Left ventricle myocardium superior (tissue), 1 donor: ENCODE data around the gene PYM1. TPM values are rescaled to one million over a fixed set of nuclear protein-coding genes. Genes with fewer than 3 reads are reported as not detected.

Source experiments
- ATAC-seq: fragments of 200-7000 bp; cut with Tn5 transposase; one replicate; pipeline ENCODE4 v1.9.1; 2020; ENCODE audit warnings: mild to moderate bottlenecking, moderate library complexity
- DNase-seq: peaks from one replicate; pipeline ENCODE4 v3.0.0-alpha.2; 2020
- intact Hi-C: fragments of 100-400 bp; cut with micrococcal nuclease; formaldehyde crosslinking; loops from one replicate; pipeline ENCODE4 v1.11.0; 2022
- total RNA-seq: library from RNA; stranded (reverse); fragmentation: NEBNext Ultra II Directional; extraction: Animal tissue kit (Norgen Biotek cat#: 25700); gene quantifications from one replicate; pipeline ENCODE4 v1.2.1, GENCODE V29; 2021
- donor health status: DM: no; HTN: yes; CAD: no; lungs with severe emphysema.

The PYM1 gene
- total RNA-seq, 1 donor from 2014 or later: 16.2 TPM

GRCh38 chr12:55942577-55943136 is 15.0 kb upstream of the PYM1 start:
- intact Hi-C loops: no loop called here
- ATAC-seq: no peak
- DNase-seq: no peak

- ATAC-seq (no peak), DNase-seq (no peak)
- intact Hi-C loops: no loop called here
These were observed 14.4 kb upstream of the PYM1 start for GRCh38 chr12:55942055-55942454.

GRCh38 chr12:55940065-55940732 is 12.5 kb upstream of the PYM1 start:
- DNase-seq: peak; percentile 84
- peak; percentile 96 for ATAC-seq
- intact Hi-C loops: no loop called here

GRCh38 chr12:55938826-55939501 is 11.3 kb upstream of the PYM1 start:
- intact Hi-C loops: loop anchor here (5.0 kb wide), 1 partner anchor 197 kb away; the partner anchor contains the start of gene GDF11
- DNase-seq: no peak
- ATAC-seq: no peak

- intact Hi-C loops: loop anchor here (5.0 kb wide), 1 partner anchor 196 kb away; the partner anchor contains the start of gene GDF11
These were observed 10.3 kb upstream of the PYM1 start for GRCh38 chr12:55937981-55938380.

GRCh38 chr12:55935738-55936151 is 8.1 kb upstream of the PYM1 start:
- ATAC-seq (peak; percentile 21), DNase-seq (peak; percentile 62)
- intact Hi-C loops: loop anchor here (5.0 kb wide), 1 partner anchor 193 kb away; the partner anchor contains the start of gene GDF11

More at GRCh38 chr12:55937981-55938380, 10.3 kb upstream of the PYM1 start:
- no peak for DNase-seq
- ATAC-seq: no peak

GRCh38 chr12:55934773-55935172 is 7.1 kb upstream of the PYM1 start:
- intact Hi-C loops: loop anchor here (5.0 kb wide), 1 partner anchor 192 kb away; the partner anchor contains the start of gene GDF11
- ATAC-seq (no peak), DNase-seq (no peak)

- intact Hi-C loops: no loop called here
- DNase-seq: no peak
- ATAC-seq: no peak
These were observed 6.4 kb upstream of the PYM1 start for GRCh38 chr12:55933799-55934742.

GRCh38 chr12:55933169-55933798 is 5.6 kb upstream of the PYM1 start:
- DNase-seq (no peak), ATAC-seq (no peak)
- intact Hi-C loops: no loop called here

GRCh38 chr12:55932551-55932910 is 4.8 kb upstream of the PYM1 start:
- ATAC-seq (no peak), DNase-seq (no peak)
- intact Hi-C loops: no loop called here

- peak; percentile 57 for ATAC-seq
These were observed 4.3 kb upstream of the PYM1 start for GRCh38 chr12:55931780-55932550.

GRCh38 chr12:55931317-55931779 is 3.7 kb upstream of the PYM1 start:
- DNase-seq (peak; percentile 40), ATAC-seq (no peak)
- intact Hi-C loops: no loop called here

More at GRCh38 chr12:55931780-55932550, 4.3 kb upstream of the PYM1 start:
- intact Hi-C loops: no loop called here
- DNase-seq: peak; percentile 82

GRCh38 chr12:55930771-55931316 is 3.1 kb upstream of the PYM1 start, which contains the start of gene DGKA:
TSS of gene DGKA (plus strand) at chr12:55931162. CDS start at chr12:55936504, 5,342 bp downstream.
- peak; percentile 3 for ATAC-seq
- intact Hi-C loops: no loop called here
- peak; percentile 44 for DNase-seq

GRCh38 chr12:55929306-55929791 is 1.7 kb upstream of the PYM1 start:
- DNase-seq (peak; percentile 49), ATAC-seq (no peak)
- intact Hi-C loops: loop anchor here (10.0 kb wide), 1 partner anchor 105 kb away; the partner anchor contains the start of gene DNAJC14

GRCh38 chr12:55926738-55927587 is 731 bp downstream of the PYM1 start:
- intact Hi-C loops: loop anchor here (10.0 kb wide), 1 partner anchor 102 kb away; the partner anchor contains the start of gene DNAJC14
- ATAC-seq (peak; percentile 89), DNase-seq (peak; percentile 92)
